Fibroblast of peridontal ligament (primary cell): Measurements from ENCODE around the gene BCL6B.
A peak's percentile ranks its signal among the peaks of the same experiment; 100 is the strongest.
"Not testable (repeated sequence)": the region's sequence is repeated elsewhere in the genome, so short reads cannot be mapped to it uniquely, and the experiment has no call there.

Source experiments
- DNase-seq: peaks from one replicate; pipeline ENCODE4 v3.0.0-alpha.2; 2010; ENCODE audit errors: extremely low read depth

Gene BCL6B

DNA sequence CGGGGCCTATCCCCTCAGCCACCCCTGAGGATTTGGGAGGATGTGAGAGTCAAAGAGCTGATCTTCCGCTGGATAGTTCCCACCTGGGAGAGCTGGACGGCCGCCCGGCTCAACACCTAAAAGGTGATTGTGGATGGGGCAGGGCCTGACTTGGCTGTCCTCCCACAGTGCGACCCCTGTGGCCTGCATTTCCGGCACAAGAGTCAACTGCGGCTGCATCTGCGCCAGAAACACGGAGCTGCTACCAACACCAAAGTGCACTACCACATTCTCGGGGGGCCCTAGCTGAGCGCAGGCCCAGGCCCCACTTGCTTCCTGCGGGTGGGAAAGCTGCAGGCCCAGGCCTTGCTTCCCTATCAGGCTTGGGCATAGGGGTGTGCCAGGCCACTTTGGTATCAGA is 4.5 kb downstream of the BCL6B start:
- DNase-seq: no peak

DNA sequence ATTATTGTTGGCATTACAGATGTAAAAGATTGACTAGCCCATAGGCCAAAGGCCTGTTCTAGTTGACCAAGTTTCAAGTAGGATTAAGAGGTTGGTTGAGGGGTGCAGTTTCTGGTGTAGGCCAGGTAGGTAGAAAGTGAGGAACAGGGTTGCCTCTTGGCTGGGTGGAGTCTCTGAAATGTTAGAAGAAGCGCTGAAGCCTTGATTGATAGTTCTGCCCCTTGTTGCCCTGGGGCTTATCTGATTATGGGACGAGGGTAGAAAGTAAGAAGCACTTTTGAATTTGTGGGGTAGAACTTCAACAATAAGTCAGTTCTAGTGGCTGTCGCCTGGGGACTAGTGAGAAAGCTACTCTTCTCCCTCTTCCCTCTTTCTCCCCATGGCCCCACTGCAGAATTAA is 6.2 kb downstream of the BCL6B start:
- DNase-seq: no peak

DNA sequence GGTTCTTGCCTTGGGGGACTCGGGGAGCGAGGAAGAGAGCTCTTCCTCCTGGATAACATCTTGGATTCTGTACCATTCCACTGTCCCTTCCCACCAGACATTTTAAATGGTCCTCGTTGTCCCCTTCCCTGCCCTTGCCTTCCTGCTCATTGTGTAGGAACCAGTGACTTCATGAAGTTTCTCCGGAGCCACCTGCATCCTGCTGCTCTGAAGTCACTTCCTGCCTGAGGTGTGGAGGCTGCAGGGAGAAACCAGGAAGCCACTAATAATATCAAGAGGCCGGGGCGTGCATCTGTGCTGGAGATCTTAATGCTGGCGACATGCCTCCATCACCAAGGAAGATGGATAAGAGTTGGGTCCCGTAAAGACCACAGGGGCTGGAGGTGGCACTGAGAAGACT is 6.8 kb downstream of the BCL6B start:
- no peak for DNase-seq

DNA sequence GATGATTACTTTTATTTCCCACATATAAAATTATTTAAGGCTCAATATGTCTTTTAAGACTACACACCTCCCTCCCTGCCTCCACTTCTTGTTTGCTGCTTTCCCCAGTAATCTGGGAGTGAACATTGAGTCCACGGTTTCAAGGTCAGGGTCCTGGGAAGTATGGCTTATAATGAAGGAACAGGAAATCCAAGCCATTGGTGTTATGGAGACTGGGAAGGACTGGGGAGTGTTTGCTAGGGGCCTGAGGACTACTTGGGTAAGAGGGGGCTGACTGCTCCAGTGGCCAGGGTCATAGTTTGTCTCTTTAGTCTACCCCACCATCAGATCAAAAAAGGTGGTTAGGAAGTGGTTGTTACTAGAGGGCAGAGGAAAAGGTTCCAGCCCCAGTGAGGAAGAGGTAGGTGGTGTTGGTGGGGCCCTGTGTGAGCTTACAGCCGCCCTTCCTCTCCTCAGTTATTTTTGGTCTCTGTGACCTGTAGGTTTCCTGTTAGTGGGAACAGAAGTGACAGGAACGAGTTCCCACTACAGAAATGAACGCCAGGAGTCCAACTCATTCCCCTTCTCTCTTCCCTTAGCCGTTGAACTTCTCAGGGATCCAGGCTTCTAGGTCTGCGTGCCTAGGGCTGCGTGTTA is 12.2 kb downstream of the BCL6B start:
- no peak for DNase-seq

DNA sequence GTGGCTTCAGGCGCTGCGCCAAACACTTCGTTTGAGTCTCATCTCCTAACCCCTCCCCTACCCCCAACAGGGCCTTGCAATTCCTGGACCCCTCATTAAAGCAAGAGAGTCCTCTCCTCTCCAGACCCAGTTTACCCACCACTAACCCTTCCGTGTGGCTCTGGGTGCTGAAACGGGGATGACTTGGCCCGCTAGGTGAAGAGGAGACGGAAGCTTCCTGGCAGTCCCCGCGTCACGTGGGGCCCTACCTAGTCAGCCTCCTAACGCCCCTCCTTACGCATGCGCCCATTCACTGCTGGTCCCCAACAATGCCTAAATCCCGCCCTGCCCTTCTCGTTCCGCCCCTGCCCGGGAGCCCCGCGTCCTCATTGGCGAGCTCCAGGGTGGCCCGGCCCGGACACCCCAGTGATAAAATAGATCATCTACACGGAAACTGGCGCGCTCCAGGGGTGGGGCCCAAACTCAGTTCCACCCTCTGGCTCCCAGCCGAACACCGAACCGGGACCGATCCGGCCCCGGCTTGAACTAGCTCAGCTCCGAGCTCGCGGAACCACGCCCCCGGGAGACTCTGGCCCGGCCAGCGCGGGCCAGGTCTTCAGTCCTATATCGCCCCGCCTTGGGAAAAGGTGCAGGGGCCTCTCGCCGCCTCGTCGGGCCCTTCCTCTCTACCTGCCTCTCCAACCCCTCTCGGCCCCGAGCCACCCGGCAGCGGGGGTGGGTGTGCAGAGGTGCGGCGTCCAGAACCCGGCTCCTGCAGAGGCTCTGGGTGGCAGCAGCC is 12.9 kb downstream of the BCL6B start, which contains the start of gene SLC16A13:
Gene SLC16A13 (plus strand): TSS at position 425 of the 778 bp plus-strand sequence. CDS start 368 bp downstream, outside the sequence.
- DNase-seq: peak; percentile 91

DNA sequence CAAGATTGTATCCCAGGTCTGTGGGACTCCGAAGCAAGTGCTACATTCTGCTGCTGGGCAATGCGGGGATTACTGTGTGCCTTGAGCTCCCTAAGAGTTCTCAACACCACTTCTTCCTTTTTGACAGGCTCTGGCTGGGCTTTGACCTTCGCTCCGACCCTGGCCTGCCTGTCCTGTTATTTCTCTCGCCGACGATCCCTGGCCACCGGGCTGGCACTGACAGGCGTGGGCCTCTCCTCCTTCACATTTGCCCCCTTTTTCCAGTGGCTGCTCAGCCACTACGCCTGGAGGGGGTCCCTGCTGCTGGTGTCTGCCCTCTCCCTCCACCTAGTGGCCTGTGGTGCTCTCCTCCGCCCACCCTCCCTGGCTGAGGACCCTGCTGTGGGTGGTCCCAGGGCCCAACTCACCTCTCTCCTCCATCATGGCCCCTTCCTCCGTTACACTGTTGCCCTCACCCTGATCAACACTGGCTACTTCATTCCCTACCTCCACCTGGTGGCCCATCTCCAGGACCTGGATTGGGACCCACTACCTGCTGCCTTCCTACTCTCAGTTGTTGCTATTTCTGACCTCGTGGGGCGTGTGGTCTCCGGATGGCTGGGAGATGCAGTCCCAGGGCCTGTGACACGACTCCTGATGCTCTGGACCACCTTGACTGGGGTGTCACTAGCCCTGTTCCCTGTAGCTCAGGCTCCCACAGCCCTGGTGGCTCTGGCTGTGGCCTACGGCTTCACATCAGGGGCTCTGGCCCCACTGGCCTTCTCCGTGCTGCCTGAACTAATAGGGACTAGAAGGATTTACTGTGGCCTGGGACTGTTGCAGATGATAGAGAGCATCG is 15.4 kb downstream of the BCL6B start:
- DNase-seq: no peak

DNA sequence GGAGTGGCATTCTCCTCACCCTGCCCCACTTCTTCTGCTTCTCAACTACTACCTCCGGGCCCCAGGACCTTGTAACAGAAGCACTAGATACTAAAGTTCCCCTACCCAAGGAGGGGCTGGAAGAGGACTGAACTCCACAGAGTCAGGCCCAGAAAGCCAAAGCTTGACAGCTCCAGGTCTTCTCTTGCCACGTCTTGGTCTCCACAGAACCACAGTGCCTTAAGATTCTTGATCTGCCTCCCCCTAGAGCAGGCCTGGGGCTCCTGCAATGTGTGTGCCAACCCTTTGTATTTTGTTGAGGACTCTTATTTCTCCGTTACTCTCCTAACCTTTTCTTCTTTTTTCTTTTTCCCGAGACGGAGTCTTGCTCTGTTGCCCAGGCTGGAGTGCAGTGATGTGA is 17.0 kb downstream of the BCL6B start:
- DNase-seq: no peak

DNA sequence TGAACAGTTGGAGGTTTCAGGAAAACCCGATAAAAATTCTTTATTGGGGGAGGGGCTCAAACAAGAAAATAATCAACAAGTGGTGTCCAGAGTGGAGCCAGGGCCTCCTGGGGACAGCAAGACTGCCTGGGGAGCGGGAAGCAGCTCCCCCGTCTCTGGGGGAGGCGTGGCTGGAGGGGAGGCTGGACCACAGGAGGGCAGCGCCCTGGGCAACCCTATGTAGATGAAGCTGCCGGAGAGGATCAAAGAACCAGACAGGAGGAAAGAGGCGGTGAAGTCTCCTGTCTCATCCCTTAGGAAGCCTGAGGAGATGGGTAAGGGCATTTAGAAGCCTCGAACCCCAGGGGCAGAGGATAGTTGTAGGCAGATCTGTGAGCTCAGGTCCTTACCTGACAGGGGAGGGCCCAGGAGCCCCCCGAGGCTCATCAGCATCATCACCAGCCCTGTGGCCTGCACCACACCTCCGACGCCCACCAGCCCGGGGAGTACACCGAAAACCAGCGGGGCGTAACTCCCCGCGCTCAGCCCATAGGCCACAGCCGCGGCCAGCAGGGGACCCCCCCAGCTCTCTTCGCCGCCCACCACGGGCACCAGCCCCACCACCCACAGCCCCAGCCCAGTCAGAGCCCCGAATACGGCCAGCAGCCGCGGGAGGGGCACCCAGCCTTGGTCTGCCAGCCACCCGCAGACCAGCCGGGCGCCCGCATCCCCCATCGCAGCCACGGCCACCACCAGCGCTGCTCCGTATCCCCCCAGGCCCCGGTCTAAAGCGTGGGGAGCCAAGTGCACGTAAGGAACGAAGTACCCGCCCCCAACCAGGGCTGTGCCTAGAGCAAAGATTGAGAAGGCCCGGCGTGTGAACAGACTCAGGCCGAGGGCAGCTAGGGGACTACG is 19.0 kb downstream of the BCL6B start:
- DNase-seq: no peak

DNA sequence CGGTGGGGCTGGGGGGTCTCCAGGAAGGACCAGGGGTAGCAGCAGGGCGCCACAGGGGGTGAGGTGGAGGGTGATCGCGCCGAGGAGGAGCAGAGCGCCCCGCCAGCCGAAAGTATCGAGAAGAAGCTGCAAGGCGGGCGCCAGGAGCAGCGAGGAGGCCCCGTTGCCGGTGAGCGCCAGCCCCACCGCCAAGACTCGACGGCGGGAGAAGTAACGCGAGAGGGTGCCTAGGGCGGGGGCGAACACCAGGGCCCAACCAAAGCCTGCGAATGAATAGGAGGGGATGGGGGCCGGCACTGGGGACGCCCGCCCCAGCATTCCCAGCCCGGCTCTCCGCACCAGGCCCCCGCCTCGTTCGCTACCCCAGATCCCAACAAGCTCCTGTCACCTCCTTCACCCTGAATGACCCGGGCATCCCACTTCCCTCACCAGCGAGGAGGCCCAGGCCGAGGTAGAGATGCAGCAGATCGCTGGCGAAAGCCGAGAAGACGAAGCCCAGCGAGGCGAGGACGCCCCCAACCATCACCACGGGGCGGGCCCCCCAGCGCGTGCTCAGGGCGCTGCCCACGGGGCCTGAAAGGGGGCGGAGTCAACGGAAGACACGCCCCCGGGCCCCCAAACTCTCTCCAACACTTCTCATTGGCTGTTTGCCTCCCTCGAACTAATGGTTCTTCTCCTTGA is 19.8 kb downstream of the BCL6B start:
- no peak for DNase-seq

DNA sequence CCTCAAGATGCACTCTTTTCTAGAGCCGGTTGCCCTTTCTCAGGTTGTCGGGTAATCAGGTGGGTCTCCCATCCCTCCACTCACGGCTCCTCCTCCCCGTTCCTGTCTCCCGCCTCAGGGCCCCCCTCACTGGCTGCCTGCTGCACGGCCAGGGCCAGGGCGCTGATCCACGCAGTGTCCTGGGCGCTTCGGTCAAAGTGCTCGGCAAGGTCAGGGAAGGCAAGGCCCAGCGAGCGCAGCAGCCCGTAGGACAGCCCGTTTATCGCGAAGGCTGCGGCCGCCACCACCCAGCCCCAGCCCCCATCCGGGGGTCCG is 20.3 kb downstream of the BCL6B start:
- no peak for DNase-seq

DNA sequence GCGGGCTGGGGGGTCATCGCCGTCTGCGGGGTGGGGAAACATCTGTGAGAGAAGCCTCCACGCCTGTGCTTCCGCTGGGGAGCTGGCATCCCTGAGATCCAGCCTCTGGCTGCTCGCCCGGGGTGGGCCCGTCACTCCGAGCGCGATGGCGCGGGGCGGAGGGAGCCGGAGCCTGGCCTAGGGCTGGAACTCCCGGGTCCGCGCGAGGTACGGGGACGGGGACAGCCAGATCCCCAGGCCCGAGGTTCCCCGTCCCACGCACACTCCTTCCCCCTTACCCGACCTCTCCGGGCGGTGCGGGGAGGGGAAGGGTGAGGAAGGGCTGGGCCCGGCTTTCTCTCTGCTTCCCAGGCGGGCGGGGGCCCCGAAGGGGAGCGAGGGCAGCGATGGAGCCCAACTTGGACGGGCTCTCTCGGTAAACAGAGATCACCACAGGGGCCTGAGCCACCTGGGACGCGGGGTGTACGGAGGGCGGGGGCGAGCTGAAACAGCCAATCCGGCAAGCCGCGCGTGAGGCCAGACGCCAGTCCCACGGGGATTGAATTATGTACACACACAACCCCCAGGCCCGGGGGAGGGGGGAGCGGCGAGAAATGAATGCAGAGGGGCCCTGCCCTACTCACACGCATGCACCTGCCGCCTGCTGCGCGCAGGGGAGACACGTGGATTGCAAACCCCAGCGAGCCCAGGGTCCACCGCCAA is 20.8 kb downstream of the BCL6B start, which contains the start of gene SLC16A11:
Gene SLC16A11 (minus strand): TSS at position 596 of the 702 bp plus-strand sequence. CDS start 579 bp downstream, at position 17.
- DNase-seq: no peak

DNA sequence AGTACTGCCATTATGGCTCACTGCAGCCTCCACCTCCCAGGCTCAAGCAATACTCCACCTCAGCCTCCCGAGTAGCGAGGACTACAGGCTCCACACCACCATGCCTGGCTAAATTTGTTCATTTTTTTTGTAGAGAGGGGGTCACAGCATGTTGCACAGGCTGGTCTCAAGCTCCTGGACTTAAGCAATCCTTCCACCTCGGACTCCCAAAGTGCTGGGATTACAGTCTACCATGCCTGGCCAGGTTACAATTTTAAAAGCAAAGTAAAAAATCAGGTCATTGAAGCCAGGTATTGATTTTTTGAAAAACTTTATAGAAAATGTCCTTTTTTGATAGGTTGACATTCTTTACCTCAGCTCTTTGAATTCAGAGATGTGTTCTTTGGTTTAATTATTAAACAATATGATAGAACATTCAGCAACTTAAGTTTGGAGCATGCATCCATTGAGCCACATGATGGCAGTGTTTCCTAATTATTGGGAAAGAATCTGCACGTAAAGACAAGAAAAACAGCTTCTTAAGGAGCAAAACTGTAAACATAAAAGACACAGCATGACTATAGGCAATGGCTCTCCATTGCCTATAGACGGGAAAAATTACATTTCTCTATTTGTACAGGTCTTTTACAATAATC is 22.8 kb downstream of the BCL6B start:
- peak; percentile 92 for DNase-seq

DNA sequence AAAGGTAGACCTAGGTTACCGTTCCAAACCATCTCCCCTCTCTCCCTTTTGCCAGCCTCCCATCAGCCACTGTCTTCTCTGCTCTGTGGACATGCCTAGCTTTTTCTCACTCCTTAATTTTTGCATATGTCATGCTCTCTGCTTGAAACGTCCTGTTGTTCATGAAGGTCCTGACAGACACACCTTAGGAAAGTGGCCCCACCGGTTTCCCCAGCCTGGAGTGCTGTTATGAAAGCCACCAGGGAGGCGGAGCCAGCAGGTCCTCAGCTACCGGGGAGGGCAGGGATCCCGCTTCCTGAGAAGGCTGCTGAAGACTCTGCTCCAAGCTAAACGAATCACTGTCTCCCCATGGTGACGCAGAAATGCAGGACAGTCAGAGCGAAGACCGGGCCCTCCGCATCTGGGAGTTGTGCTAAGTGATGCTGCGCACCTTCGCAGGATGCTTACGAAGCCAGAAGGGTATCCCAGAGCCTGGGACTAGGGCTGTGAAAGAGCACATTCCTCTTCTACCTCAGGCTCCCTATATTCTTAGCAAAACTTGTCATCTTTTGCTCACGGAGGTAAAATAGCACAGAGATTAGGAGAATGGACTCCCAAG is 23.4 kb downstream of the BCL6B start:
- DNase-seq: no peak

DNA sequence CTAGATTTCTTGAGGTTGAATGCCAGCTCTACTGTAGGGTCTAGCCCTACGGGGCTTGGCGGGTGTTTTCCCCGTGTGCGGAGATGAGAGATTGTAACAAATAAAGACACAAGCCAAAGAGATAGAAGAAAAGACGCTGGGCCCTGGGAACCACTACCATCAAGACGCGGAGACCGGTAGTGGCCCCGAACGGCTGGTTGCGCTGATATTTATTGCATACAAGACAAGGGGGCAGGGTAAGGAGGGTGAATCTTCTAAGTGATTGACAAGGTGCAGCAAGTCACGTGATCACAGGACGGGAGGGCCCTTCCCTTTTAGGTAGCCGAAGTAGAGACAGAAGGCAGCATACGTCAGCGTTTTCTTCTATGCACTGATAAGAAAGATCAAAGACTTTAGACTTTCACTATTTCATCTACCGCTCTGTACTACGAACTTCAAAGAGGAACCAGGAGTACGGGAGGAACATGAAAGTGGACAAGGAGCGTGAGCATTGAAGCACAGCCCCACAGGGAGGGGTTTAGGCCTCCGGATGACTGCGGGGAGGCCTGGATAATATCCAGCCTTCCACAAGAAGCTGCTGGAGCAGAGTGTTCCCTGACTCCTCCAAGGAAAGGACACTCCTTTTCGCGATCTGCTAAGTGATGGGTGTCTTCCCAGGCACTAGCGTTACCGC is 24.0 kb downstream of the BCL6B start:
- not testable (repeated sequence) for DNase-seq

DNA sequence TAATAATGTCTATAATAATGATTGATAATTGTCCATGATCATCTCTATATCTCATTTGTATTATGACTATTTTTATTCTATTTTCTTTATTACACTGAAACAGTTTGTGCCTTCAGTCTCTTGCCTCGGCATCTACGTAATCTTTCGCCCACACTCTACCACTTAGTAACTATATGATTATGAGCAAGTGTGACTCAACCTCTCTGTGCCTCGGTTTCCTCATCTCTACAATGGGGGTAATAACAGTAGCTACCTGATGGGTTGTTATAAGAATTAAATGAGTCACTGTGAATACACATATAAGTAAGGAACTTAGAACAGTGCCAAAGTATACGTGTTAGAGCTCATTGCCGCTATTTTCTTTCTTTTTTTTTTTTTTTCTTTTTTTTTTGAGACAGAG is 24.7 kb downstream of the BCL6B start:
- no peak for DNase-seq

DNA sequence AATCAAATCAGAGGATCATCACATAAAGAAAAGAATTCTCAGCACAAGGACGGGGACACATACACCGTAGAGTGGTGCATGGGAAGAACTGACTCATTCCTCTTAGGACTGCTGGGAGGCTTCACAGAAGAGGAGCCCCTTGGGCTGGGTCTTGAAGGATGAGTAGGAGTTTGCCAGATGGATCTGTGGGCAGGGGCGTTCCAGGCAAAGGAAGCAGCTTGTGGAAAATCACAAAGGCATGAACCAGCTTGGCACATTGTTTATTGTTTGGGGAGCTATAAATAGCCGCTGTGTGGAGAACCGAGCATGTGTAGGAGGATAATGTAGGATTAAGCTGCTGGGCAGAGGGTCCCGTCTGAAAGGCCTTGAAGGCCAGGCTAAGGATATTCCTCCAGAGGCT is 26.1 kb downstream of the BCL6B start:
- no peak for DNase-seq

DNA sequence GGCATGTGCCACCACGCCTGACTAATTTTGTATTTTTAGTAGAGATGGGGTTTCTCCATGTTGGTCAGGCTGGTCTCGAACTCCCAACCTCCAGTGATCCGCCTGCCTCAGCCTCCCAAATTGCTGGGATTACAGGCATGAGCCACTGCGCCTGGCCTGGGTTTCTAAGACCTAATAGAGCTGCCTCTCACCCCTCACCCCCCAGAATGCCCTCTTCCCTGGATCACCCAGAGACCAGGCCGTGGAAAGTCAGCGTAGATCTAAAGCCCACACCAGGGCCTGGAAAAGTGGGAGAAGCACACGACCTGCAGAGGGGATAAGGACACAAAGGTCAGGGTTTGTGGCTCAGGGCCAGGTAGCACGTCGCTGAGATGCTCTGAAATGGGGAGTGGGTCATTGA is 27.7 kb downstream of the BCL6B start:
- DNase-seq: not testable (repeated sequence)

DNA sequence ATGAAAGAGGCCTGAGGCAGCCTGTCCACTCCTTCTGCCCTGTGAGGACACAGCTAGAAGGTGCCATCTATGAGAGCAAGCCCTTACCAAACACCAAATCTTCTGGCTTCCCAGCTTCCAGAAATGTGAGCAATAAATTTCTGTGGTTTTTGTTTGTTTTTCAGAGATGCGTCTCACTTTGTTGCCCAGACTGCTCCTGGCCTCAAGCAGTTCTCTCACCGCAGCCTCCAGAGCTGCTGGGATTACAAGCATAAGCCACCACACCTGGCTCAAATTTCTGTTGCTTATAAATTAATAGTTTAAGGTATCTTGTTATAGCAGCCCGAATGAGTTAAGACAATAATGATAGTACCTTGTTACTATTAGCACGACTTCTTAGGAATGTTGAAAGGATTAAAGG is 33.5 kb downstream of the BCL6B start:
- no peak for DNase-seq
